HepG2 (cell line): ENCODE data around the gene CTSV. TPM values are rescaled to one million over a fixed set of nuclear protein-coding genes. Genes with fewer than 3 reads are reported as not detected.
A peak's percentile ranks its signal among the peaks of the same experiment; 100 is the strongest.

Source experiments
- AGO2 ChIP-seq: fragments of 200-400 bp; formaldehyde crosslinking; optimal IDR thresholded peaks from 2 replicates; pipeline ENCODE3; 2017; ENCODE audit warnings: mild to moderate bottlenecking, low read depth, low read length, moderate library complexity
- ASH2L ChIP-seq: fragments of 300-600, 200-600 bp; sonication (generic); IDR thresholded peaks from 2 replicates; pipeline ENCODE4 v1.7.0; 2017; ENCODE audit warnings: low read depth, mild to moderate bottlenecking, moderate library complexity, mixed read lengths, low read length; ENCODE audit not compliant: insufficient read length
- CSRNP2 ChIP-seq: sonication (generic); formaldehyde crosslinking; conservative IDR thresholded peaks from 2 replicates; pipeline ENCODE4 v1.8.0; 2022; ENCODE audit warnings: low read depth, missing genetic modification reagents
- MTF1 ChIP-seq: sonication (generic); formaldehyde crosslinking; IDR thresholded peaks from 2 replicates; pipeline ENCODE4 v1.5.0; 2020; ENCODE audit warnings: missing genetic modification reagents
- MXD3 ChIP-seq: IDR thresholded peaks from 2 replicates; pipeline ENCODE4 v1.6.1; 2016; ENCODE audit warnings: mild to moderate bottlenecking, missing biosample characterization, missing genetic modification reagents
- MYC ChIP-seq: sonication (generic); formaldehyde crosslinking; IDR thresholded peaks from 2 replicates; pipeline ENCODE4 v1.9.0; 2021; ENCODE audit warnings: missing genetic modification reagents, borderline replicate concordance
- NFYB ChIP-seq: sonication (generic); formaldehyde crosslinking; IDR thresholded peaks from 2 replicates; pipeline ENCODE4 v1.4.0; 2020; ENCODE audit warnings: missing genetic modification reagents
- RCOR2 ChIP-seq: IDR thresholded peaks from 2 replicates; pipeline ENCODE4 v1.6.1; 2016; ENCODE audit warnings: missing biosample characterization, missing genetic modification reagents
- SP1 ChIP-seq, 2 experiments: fragments of 450-650 bp in 1 of 2; sonication (generic) in 1 of 2; formaldehyde crosslinking in 1 of 2; IDR thresholded peaks; 2 replicates each; pipeline versions ENCODE4 v1.4.0 to v1.6.1; 2016 to 2020; ENCODE audit warnings: missing genetic modification reagents in 1 of 2
- TGIF2 ChIP-seq: IDR thresholded peaks from 2 replicates; pipeline ENCODE4 v1.6.1; 2016; ENCODE audit warnings: control low read depth, missing compliant biosample characterization
- YY1 ChIP-seq: IDR thresholded peaks from 2 replicates; pipeline ENCODE4 v1.6.1; 2011; ENCODE audit warnings: low read length, low read depth, moderate library complexity, mild to moderate bottlenecking; ENCODE audit not compliant: insufficient read depth, insufficient replicate concordance
- ZNF230 ChIP-seq: sonication (generic); formaldehyde crosslinking; IDR thresholded peaks from 2 replicates; pipeline ENCODE4 v1.4.0; 2020; ENCODE audit warnings: mild to moderate bottlenecking, missing genetic modification reagents
- polyA plus RNA-seq, 8 experiments: library from polyadenylated mRNA; depleted of rRNA in 3 of 8; stranded (reverse) in 7 of 8; unstranded in 1 of 8; fragments of >200 nt; fragmentation: Illumina TruSeq in 4 of 8; extraction: Trizol in 4 of 8; gene quantifications; 2 replicates each; pipeline versions ENCODE4 v1.2.1 to v1.2.3, GENCODE V29; 2011 to 2016; ENCODE audit warnings: low read depth in 4 of 8, missing spikeins in 1 of 8, mixed read lengths in 1 of 8; ENCODE audit not compliant: insufficient read depth in 1 of 8
- total RNA-seq, 5 experiments: library from RNA; depleted of rRNA; stranded (reverse); fragments of >200 nt; fragmentation: Illumina TruSeq; extraction: Trizol; gene quantifications; 2 replicates each; pipeline ENCODE4 v1.2.3, GENCODE V29; 2016; ENCODE audit warnings: low read depth in 1 of 5
- TF ChIP-seq, protein P1 (sequence below): sonication (generic); formaldehyde crosslinking; IDR thresholded peaks from 2 replicates; pipeline ENCODE4 v1.5.1; 2020; ENCODE audit warnings: mild to moderate bottlenecking, moderate library complexity, missing genetic modification reagents
- TF ChIP-seq, protein P2 (sequence below), 2 experiments: sonication (generic) in 1 of 2; formaldehyde crosslinking in 1 of 2; IDR thresholded peaks; 2 replicates each; pipeline versions ENCODE4 v1.4.0 to v1.6.1; 2016 to 2020; ENCODE audit warnings: borderline replicate concordance in 1 of 2, low read depth in 1 of 2, mild to moderate bottlenecking in 1 of 2, missing genetic modification reagents in 1 of 2
- TF ChIP-seq, protein P3 (sequence below): sonication (generic); formaldehyde crosslinking; IDR thresholded peaks from 2 replicates; pipeline ENCODE4; 2020; ENCODE audit warnings: missing genetic modification reagents, mild to moderate bottlenecking, borderline replicate concordance

Gene CTSV
- total and polyA plus RNA-seq, 2 of the 13 experiments (the other 11 are each of a cell fraction or from before 2014, with no cell fraction given) = 10.6 to 12.6 TPM

DNA sequence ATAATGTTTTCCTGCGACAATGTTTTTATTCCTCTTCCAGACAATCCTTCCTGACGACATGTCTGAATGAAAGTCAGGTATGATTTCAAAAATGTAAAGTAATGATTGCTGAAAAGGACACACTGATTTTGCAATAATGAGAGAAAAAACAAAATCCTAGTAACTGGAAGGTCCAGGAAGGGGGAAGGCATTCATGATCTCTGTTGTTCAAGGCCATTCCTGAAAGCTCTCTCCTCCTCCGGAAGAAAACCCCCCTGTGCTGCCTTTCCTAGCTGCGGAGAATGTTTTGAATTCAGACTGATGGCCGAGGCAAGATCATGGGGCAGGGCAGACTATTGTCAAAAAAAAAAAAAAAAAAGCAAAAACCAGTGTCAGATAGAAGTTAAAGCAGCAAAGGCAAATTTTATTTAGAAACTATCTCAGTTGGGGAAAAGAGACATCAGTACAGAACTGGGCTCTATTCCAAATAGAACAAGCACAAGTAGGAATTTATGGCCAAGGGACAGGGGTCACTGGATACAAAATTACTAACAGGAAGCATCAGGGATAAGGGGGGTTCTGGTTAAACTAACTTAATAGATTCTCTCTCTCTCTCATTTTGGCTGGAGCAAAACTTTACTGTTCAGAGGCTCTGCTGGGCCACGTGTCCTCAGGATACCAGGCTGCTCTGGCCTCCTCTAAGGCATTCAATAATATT lies 36.5 kb upstream of the CTSV start (continued):
- no peak for TF ChIP-seq MXD3 (CRISPR knock-in tag)
- TF ChIP-seq TGIF2 (CRISPR knock-in tag) = no peak
- no peak for TF ChIP-seq YY1
- TF ChIP-seq MYC (CRISPR knock-in tag) = no peak
- TF ChIP-seq CSRNP2 (CRISPR knock-in tag) = no peak
- TF ChIP-seq, protein P1, sequence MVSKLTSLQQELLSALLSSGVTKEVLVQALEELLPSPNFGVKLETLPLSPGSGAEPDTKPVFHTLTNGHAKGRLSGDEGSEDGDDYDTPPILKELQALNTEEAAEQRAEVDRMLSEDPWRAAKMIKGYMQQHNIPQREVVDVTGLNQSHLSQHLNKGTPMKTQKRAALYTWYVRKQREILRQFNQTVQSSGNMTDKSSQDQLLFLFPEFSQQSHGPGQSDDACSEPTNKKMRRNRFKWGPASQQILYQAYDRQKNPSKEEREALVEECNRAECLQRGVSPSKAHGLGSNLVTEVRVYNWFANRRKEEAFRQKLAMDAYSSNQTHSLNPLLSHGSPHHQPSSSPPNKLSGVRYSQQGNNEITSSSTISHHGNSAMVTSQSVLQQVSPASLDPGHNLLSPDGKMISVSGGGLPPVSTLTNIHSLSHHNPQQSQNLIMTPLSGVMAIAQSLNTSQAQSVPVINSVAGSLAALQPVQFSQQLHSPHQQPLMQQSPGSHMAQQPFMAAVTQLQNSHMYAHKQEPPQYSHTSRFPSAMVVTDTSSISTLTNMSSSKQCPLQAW (CRISPR knock-in tag) = peak; percentile 39; the same call in 1 of the 2 replicates
- TF ChIP-seq, protein P2, sequence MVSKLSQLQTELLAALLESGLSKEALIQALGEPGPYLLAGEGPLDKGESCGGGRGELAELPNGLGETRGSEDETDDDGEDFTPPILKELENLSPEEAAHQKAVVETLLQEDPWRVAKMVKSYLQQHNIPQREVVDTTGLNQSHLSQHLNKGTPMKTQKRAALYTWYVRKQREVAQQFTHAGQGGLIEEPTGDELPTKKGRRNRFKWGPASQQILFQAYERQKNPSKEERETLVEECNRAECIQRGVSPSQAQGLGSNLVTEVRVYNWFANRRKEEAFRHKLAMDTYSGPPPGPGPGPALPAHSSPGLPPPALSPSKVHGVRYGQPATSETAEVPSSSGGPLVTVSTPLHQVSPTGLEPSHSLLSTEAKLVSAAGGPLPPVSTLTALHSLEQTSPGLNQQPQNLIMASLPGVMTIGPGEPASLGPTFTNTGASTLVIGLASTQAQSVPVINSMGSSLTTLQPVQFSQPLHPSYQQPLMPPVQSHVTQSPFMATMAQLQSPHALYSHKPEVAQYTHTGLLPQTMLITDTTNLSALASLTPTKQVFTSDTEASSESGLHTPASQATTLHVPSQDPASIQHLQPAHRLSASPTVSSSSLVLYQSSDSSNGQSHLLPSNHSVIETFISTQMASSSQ (IDR thresholded peaks at IDR 0.05; ENCODE audit: low read depth) = no peak
- TF ChIP-seq, protein P2 (CRISPR knock-in tag; IDR thresholded peaks at IDR 0.05; ENCODE audit: borderline replicate concordance) = no peak
- no peak for TF ChIP-seq MTF1 (CRISPR knock-in tag)
- no peak for TF ChIP-seq ASH2L
- TF ChIP-seq SP1 (IDR thresholded peaks at IDR 0.05) = no peak
- TF ChIP-seq SP1 (CRISPR knock-in tag; IDR thresholded peaks at IDR 0.05) = no peak
- TF ChIP-seq, protein P3, sequence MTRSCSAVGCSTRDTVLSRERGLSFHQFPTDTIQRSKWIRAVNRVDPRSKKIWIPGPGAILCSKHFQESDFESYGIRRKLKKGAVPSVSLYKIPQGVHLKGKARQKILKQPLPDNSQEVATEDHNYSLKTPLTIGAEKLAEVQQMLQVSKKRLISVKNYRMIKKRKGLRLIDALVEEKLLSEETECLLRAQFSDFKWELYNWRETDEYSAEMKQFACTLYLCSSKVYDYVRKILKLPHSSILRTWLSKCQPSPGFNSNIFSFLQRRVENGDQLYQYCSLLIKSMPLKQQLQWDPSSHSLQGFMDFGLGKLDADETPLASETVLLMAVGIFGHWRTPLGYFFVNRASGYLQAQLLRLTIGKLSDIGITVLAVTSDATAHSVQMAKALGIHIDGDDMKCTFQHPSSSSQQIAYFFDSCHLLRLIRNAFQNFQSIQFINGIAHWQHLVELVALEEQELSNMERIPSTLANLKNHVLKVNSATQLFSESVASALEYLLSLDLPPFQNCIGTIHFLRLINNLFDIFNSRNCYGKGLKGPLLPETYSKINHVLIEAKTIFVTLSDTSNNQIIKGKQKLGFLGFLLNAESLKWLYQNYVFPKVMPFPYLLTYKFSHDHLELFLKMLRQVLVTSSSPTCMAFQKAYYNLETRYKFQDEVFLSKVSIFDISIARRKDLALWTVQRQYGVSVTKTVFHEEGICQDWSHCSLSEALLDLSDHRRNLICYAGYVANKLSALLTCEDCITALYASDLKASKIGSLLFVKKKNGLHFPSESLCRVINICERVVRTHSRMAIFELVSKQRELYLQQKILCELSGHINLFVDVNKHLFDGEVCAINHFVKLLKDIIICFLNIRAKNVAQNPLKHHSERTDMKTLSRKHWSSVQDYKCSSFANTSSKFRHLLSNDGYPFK (CRISPR knock-in tag) = no peak
- TF ChIP-seq ZNF230 = no peak
- no peak for TF ChIP-seq NFYB
- TF ChIP-seq AGO2 = no peak
- no peak for TF ChIP-seq RCOR2 (CRISPR knock-in tag)
